ENCODE measurements around the gene LRRC45. TPM values are rescaled to one million over a fixed set of nuclear protein-coding genes. Genes with fewer than 3 reads are reported as not detected.

Gene LRRC45
- total and polyA plus RNA-seq, 2 of the 4 experiments (the other 2 are of a cell fraction) = 7.2 to 10.2 TPM

DNA sequence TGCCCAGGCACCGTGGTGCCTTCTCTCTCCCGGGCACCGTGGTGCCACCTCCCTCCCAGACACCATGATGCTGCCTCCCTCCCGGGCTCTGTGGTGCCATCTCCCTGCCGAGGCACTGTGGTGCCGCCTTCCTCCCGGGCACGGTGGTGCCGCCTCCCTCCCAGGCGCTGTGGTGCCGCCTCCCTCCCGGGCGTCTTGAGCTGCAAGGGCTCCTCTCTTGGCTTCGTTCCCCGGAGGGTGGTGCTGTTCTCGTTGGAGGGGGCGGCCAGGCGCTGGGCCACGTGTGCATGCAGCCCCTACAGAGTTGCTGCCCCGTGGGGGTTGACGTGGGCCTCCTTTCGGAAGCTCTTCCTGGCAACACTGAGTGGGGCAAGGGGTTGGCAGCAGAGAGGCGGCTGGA is 8.7 kb upstream of the LRRC45 start:
- Histone ChIP-seq H2AK9ac (replicated peaks; ENCODE audit: low read depth, low read length, poor library complexity) (no peak overlapping the region), H2BK20ac (ENCODE audit: low read depth, low read length) (no peak overlapping the region), H4K8ac (ENCODE audit: low read depth in 2 of 2, low read length in 2 of 2) (no peak overlapping the region), H3K9me1 (ENCODE audit: insufficient read depth, low read length) (no peaks in the 10 kb centered on the region), H3K18ac (ENCODE audit: low read depth, low read length) (no peak overlapping the region), H3K27ac (ENCODE audit: insufficient read depth, low read length) (no peak overlapping the region), H3K9me3 (ENCODE audit: control insufficient read depth, insufficient read depth, low read length) (no peaks in the 10 kb centered on the region), H3K4ac (ENCODE audit: low read depth, low read length) (no peak overlapping the region), H3K27me3 (ENCODE audit: control insufficient read depth, insufficient read depth, low read length) (no peaks in the 10 kb centered on the region), H3K36me3 (ENCODE audit: control insufficient read depth, insufficient read depth, low read length) (peaks cover 10% of the 10 kb centered on the region; the same call in 1 of the 2 replicates), H2AK5ac (ENCODE audit: low read depth, low read length) (no peak overlapping the region), H4K20me1 (ENCODE audit: insufficient read depth, low read length) (no peaks in the 10 kb centered on the region; the same call in 1 of the 2 replicates), H3K9ac (ENCODE audit: low read depth, low read length) (no peak overlapping the region), H3K4me3 (ENCODE audit: insufficient read depth, low read depth, low read length) (no peak overlapping the region), H2BK15ac (ENCODE audit: low read depth, low read length) (no peak overlapping the region), H3K4me1 (ENCODE audit: control insufficient read depth, insufficient read depth, low read length) (no peaks in the 10 kb centered on the region), H3K14ac (replicated peaks; ENCODE audit: low read depth, low read length) (no peak overlapping the region), H4K5ac (ENCODE audit: low read depth, low read length) (no peak overlapping the region), H3K79me1 (ENCODE audit: low read depth in 1 of 2, low read length in 2 of 2) (0 out of 4 replicates have a peak, but pooled peaks cover 0 to 3% of the 10 kb centered on the region in 2 experiments), H3K56ac (ENCODE audit: extremely low read depth, insufficient read depth, low read length) (no peak overlapping the region), H2AFZ (replicated peaks; ENCODE audit: low read length, poor library complexity) (no peak overlapping the region), H2BK120ac (ENCODE audit: low read depth, low read length) (no peak overlapping the region), H4K91ac (ENCODE audit: insufficient read depth, low read depth, low read length) (no peak overlapping the region), H3K23ac (ENCODE audit: low read depth, low read length) (no peak overlapping the region), H3K4me2 (ENCODE audit: low read depth, low read length) (no peak overlapping the region), H2BK5ac (ENCODE audit: low read depth, low read length, poor library complexity, severe bottlenecking) (no peak overlapping the region)
- in situ Hi-C loops (cut with MboI; ENCODE audit: low sequenced_read_pairs) (no loop called here), intact Hi-C loops (cut with micrococcal nuclease) (no loop called here), dilution Hi-C loops (cut with HindIII; ENCODE audit: low sequenced_read_pairs, unreplicated experiment) (no loop called here)
- no peak for ATAC-seq (ENCODE audit: low read depth)
- TF ChIP-seq MXI1 (IDR thresholded peaks at IDR 0.05; ENCODE audit: borderline replicate concordance, low read depth, low read length) = no peak
- TF ChIP-seq RAD21 (IDR thresholded peaks at IDR 0.05; ENCODE audit: low read length) = no peak
- no peak for TF ChIP-seq RFX5 (IDR thresholded peaks at IDR 0.05; ENCODE audit: low read depth, low read length)
- TF ChIP-seq SMC3 (IDR thresholded peaks at IDR 0.05; ENCODE audit: low read depth, low read length) = no peak
- TF ChIP-seq CHD1 (IDR thresholded peaks at IDR 0.05; ENCODE audit: low read depth, low read length) = no peak
- TF ChIP-seq CEBPB (IDR thresholded peaks at IDR 0.05; ENCODE audit: low read depth, low read length) = no peak
- 66% methylated on average over 7 of the region's 23 CpGs; no CpG with 5 or more reads in 1 of the 2 experiments for WGBS, 2 experiments (ENCODE audit: extremely low coverage in 2 of 2, insufficient read length in 1 of 2)
- BruUV-seq (replicated peaks) = no TSS peak
- DNase-seq = no peak
- POLR2A ChIA-PET (ENCODE audit: unreplicated experiment) = no interaction called here
- CTCF ChIA-PET = no interaction called here

Data from IMR-90 (cell line).